ENCODE measurements around the gene GABBR2.

GABBR2 gene

GRCh38 chr9:98720402-98720801, 11.7 kb upstream of the GABBR2 start:
- FAIRE-seq: no peak

DNA sequence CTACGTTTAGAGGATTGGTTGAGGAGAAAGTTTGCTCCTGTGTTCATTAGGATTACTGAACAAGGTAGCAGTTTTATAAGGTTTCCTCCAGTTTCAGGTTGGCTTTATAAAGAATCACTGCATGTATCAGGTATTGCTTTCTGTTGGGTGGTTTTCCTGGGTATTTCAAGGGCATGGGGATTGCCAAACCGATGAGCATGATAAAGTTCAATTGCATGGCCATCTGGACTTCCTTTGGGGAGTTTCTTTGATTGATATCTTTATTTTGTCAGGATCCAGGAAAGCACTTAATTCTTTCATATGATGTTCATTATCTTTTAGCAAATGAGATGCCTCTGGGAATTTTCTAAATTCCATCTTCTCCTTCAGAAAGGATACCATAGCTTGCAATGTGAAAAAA, 10.3 kb upstream of the GABBR2 start:
- no peak for FAIRE-seq

GRCh38 chr9:98714833-98715232, 6.1 kb upstream of the GABBR2 start:
- no peak for FAIRE-seq

DNA sequence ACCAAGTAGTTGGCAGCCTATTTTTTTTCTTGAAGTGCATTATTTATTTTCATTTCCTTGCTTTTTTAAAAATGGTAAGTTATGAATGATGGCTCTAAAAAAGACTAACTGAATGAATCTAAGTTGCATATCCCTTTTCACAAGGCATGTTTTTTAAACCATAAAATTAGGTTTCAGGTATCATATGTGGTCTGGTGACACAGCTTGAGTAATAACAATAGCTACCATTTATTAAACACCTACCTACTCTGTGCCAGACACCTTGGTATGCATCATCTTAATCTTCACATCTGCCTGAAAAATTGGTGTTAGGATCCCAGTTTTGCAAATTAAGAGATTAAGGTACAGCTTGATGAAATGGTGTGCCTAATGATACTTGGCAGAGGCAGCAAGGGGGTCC, 4.3 kb upstream of the GABBR2 start:
- no peak for FAIRE-seq

DNA sequence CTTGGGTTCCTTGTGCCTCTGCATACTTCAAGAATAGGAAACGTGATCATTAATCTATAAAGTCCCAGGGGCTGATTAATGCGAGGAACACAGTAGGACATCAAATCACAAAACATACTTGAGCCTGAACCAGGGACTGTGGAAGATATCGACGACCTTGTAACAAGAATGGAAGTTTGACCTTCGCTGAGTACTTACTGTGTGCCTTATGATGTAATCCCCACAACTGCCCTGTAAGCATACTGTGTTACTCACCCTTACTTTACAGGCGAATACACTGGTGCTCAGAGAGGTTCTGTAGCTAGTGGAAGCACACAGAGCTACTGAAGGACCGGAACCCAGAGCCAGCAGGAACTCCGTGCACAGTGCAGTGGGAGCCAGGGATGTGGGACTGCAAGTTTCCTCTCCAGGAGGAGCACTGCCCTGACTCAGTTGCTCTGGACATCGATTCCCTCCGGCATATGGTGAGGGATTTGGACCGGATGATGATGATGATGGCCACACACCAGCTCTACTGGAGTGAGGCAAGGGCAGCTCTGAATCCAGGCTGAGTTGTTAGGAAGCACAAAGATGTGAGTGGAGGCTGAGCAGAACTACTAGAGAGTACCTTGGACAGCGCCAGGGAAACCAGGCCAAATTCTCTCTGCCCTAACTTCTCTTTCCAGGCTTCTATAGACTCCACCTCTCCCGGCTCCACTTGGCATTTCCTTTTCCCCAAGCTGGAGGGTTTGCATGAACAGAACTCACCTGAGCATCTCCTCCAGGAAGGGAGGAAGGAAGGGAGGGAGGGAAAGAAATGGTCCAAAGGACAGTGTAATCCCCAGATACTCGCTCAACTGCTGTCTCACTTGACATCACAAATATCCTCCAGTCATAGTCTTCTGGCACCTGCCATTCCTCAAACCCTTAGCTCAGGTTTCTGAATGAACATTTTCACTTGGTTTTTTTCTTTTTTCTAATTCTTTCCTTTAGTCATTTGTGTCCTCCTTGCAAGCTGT, 1.5 kb upstream of the GABBR2 start:
- no peak for FAIRE-seq

DNA sequence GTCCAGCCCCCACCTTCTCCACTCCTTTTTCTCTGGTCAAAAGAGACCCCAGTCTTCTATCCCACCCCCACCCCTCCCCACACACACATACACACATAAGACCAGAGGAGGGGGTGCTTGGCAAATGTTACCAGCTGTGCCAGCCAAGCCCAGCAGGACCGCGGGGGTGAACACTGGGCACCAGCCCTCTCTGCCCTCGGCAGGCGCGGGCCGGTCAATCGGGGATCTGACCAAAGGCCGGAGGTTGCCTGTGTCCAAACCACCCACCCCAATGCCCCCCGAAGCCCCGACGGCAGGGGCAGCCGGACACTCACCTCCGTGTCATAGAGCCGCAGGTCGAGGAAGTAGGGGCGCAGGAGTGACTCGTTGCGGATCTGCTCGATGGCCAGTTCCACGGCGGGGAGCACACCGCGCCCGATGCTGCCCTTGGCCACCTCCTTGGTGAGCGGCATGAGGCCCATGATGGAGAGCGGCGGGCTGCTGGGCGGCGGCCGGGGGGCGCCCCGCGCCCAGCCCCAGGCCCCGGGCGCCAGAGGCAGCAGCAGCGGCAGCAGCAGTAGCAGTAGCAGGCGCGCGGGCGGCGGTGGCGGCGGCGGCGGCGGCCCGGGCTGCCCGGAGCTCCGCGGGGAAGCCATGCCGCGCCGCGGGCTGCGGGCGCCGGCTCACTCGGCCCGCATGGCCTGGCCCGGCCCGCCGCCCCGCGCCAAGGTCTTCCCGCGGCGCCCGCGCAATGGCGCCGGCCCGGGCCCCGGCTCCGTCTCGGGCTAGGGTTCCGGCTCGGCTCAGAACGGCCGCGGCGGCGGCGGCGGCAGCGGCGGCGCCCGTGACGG, 417 bp downstream of the GABBR2 start:
- no peak for FAIRE-seq

DNA sequence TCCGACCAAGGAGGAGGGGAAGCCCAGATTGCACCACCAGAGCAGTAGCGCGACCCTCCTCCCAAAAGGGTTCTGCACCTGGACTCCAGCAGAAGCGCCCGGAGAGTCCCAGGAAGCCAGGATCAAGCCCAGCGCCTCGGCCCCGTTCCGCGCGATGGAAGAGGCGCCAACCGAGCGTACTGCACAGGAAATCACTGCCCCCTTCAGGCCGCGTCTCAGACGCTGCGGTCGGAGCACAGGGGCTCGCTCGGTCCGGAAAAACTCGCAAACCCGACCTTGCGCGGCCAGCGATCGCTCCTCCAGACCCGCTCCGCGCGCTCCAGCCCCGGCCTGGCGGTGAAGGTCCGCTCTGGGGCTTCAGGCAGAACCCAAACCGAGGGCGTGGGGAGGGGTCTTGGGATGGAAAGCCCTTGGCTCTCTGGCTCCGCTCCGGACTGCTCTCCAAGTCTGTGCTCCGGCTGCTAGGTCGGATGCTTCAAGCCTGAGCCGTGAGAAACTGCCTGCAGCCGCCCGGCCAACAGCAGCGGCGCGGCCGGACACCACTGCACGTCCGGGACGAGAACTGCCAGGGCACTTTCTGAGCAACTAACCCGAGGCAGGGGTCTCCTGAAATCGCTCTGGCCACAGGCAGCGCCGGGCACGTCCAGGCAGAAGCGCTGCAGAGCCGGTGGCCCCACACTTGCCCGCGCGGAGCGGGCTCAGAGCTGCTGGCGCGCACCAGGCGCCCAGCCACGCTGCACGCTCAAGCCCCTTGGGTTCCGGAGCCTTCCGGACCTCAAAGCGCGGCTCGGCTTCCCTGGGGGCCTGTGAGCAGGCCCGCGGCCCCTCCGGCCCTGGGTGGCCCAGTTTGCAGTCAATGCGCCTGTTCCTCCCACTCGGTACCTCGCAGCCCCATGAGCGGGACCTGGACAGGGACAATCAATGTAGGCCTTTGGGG, 1.3 kb downstream of the GABBR2 start:
- no peak for FAIRE-seq

DNA sequence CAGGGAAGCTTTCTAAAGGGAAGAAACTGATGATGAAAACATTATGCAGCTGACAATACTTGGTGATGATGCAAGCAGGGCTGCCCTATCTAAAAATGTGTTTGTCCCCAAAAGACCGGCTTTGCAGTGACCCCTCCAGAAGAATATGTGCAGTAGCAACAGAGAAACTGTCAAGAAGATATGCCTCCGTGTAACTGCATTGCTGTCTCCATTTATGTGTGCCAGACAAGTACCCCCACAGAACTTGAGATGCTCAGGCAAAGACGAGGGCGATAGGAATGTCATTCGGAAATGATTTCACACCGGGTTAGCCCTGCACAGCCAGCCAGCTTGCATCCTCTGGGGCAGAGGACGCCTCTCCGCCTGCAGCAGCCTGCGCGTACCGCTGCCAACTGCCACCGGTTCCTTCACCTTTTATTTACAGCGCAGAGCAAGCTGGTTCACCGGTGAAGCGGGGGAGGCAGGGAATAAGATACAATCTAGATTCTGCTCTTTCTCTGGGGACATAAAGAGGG, 2.0 kb downstream of the GABBR2 start:
- FAIRE-seq: no peak

DNA sequence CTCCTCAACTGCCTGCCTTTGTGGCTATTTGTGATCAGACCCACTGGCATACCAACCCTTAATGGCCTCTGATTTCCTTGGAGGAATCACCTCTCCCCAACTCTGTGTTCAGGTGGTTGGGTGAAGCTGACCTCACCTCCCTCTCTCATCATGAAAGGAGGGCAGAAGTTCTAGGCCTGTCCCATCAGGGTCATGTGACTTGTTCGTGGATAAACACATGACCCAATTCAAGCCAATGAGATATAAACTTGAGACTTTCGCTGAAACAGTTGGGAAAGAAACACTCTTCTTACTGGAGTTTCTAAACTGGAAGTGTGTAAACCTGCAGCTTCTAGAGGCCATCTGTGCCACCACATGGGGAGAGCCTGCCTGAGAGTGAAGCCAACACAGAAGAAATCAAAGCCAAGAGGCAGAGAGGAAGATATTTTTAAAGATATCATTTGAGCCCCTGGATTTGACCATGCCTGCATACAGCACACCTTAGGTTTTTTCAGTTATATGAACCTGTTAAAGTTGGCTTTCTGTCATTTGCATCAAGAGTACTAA, 5.8 kb downstream of the GABBR2 start:
- FAIRE-seq: no peak

GRCh38 chr9:98702340-98702739, 6.4 kb downstream of the GABBR2 start:
- no peak for FAIRE-seq

DNA sequence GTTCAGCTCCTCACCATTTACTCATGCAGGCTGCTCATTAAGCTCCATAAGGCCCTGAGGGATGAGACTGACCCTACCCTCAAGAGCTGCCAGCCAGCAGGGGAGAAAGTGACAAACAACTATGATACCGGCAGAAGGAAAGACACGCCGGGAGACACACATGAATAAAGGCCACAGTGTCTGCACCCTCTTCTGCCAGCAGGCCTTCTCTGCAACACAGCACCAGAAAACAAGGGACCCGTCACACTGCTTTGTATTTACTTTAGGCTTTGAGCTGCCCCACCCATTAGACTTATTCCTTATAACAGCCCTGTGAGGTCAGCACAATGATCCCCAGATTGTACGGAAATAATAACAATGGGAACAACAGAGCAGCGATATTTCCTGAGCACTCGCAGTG, 7.2 kb downstream of the GABBR2 start:
- no peak for FAIRE-seq

- FAIRE-seq: no peak
These were observed 7.9 kb downstream of the GABBR2 start for GRCh38 chr9:98700801-98701200.

- no peak for FAIRE-seq
These were observed 9.9 kb downstream of the GABBR2 start for GRCh38 chr9:98698856-98699255.

DNA sequence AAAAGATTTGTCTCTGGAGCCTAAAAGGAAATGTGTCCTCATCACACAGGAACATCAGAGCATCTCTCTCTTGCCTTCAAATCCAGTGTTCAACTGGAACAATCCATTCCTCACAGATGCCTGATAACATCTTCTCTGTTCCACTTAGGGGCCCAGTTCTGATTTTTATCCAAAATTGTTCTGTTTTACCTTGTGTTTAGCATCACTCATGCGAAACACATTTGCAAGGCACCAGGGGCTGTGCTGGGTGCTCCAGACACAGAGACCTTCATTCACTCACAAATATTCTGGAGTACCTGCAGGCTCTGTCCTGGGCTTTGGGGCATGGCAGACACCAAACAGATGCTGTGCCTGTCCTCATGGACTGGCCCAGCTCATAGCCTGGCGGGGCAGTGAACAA, 13.8 kb downstream of the GABBR2 start:
- no peak for FAIRE-seq

- FAIRE-seq: no peak
These were observed 16.3 kb downstream of the GABBR2 start for GRCh38 chr9:98692392-98692791.

DNA sequence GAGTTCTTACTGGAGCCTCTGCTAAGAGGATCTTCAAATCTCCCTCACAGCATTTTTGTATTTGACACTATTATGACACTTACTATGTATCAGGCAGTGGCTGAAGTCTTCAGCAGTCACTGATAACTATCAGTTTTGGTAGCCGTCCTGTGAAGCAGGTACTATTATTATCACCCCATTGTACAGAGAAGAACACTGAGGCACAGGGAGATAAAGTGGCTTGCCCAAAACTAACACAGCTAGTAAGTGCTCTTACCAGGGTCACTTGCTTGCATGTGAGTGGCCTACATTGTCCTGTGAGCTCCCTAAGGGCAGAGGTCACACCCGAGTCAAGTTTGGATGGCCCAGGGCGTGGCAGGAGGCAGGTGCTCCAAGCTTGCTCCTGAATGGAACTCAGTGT, 16.8 kb downstream of the GABBR2 start:
- no peak for FAIRE-seq

DNA sequence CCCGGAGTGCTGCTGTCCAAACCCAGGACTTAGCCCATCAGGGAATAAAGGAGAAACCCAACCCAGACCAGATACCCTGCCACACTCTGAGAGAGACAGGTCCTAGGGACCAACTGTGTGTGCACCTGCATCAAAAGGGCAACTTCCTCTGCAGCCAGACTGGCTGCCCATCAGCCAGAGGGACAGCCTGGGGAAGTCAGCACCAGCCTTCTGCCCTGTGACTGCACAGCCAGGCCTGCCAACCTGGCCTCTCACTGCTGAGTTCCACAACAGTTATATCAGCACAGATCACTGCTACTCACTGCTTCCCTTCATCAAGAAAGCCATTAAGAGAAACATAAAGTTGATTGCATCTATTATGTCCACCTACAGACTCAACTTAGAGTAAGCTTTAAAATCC, 18.0 kb downstream of the GABBR2 start:
- FAIRE-seq: no peak

- FAIRE-seq: no peak
These were observed 19.8 kb downstream of the GABBR2 start for GRCh38 chr9:98688710-98689495.

DNA sequence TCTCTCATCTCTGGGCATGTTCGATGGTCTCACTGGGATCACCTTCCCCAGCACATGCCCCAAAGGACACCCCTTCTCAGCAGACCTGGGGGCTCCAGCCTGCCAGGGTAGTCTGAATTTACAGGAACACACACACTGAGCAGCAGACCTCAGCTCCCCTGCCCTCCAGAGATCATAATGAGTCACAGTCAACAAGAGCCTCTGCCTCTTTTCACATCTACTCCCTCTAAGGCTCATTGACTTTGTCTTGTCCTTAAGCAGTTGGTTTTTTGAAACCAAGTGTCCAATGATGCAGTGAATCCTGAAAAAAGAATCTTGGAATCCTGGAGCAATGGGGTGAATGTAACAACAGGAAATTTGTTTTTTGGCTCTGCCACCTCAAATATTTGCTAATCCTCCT, 20.8 kb downstream of the GABBR2 start:
- no peak for FAIRE-seq

DNA sequence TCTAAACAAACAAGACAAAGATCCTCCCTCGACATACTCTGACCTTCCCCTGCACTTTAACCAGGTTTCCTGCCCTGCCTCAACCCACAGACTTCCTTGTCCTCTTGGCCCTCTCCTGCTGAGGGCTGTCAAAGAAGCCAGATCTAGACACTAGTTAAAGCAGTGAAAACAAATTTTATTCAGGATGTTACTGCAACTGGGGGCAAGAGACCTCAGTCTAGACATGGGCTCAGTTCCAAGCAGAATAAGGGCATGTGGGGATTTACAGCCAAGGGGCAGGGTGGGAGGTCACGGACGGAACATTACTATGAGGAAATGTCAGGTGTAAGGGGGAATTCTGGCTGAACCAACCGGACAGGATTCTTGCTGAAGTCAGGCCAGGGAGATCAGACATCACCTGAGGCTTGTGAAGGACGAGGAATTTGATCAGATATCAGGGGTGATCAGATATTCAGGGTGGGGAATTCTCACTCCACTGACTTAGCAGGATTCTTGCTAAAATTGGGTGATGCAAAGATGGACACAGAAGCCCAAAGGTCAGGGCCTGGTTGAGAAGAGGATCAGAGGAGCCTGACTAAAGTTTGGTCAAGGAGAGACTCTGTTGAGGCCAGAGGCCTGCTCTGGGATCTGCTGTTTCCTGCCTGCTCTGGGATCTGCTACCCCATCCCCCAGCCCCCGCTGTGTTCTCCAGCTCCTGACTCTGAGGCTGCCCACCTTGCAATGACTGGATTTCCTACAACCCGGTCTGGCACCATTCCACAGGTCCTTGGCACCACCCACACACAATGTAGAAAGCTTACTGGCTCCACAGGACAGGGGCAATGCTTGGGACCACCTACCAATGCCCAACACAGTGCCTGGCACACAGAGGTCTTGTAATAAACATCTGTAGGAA, 21.5 kb downstream of the GABBR2 start:
- FAIRE-seq: no peak

Data from TTC549 (cell line).